K562 (cell line): ENCODE measurements around the gene CUEDC2. TPM values are rescaled to one million over a fixed set of nuclear protein-coding genes. Genes with fewer than 3 reads are reported as not detected.

Experiments
- CBX2 ChIP-seq: fragments of 200-600 bp; sonication (generic); IDR thresholded peaks from one replicate; pipeline ENCODE4 v1.6.1; 2012; ENCODE audit warnings: mild to moderate bottlenecking, low read length, inconsistent platforms; ENCODE audit not compliant: insufficient read depth, poor library complexity, severe bottlenecking
- CHD1 ChIP-seq: fragments of 200-600 bp; sonication (generic); IDR thresholded peaks from one replicate; pipeline ENCODE4 v1.6.1; 2012; ENCODE audit warnings: mild to moderate bottlenecking, moderate library complexity, low read length, inconsistent platforms
- MYC ChIP-seq, 2 experiments: fragments of 250-450 bp in 1 of 2; sonication (Bioruptor Pico) in 1 of 2; IDR thresholded peaks; 2 replicates each; pipeline versions ENCODE4 v1.5.1 to v1.6.1; 2012 to 2021; ENCODE audit warnings: low read depth in 2 of 2, borderline replicate concordance in 1 of 2, improper control_type of control experiment in 1 of 2, low read length in 1 of 2, mild to moderate bottlenecking in 1 of 2, moderate library complexity in 1 of 2
- MYNN ChIP-seq, 2 experiments: sonication (generic); formaldehyde crosslinking in 1 of 2; IDR thresholded peaks; 2 replicates each; pipeline versions ENCODE4 v1.5.0 to v1.6.1; 2016 to 2020; ENCODE audit warnings: antibody characterized with exemption in 1 of 2, missing genetic modification reagents in 1 of 2
- NFRKB ChIP-seq: fragments of 450-650 bp; IDR thresholded peaks from 2 replicates; pipeline ENCODE4 v1.6.1; 2016; ENCODE audit warnings: low read depth
- POLR2H ChIP-seq: IDR thresholded peaks from 2 replicates; pipeline ENCODE4 v1.6.1; 2016; ENCODE audit warnings: missing genetic modification characterization, low read depth, mild to moderate bottlenecking, control low read depth, missing compliant biosample characterization, moderate library complexity
- SNRNP70 ChIP-seq: fragments of 200-400 bp; formaldehyde crosslinking; optimal IDR thresholded peaks from 2 replicates; pipeline ENCODE3; 2017; ENCODE audit warnings: low read depth, low read length
- polyA plus RNA-seq, 8 experiments: library from polyadenylated mRNA; depleted of rRNA in 4 of 8; stranded (reverse) in 5 of 8; unstranded in 3 of 8; fragments of >200 nt; fragmentation: Nextera tagmentation in 2 of 8; fragmentation: Illumina TruSeq in 1 of 8; extraction: Ambion mirVana in 2 of 8; extraction: Trizol in 1 of 8; gene quantifications; 2 replicates each; pipeline versions ENCODE4 v1.2.1 to v1.2.3, GENCODE V29; 2011 to 2014; ENCODE audit warnings: inconsistent platforms in 1 of 8, missing spikeins in 1 of 8
- total RNA-seq, 7 experiments: library from RNA; depleted of rRNA in 6 of 7; stranded (reverse); fragments of >200 nt in 6 of 7; fragmentation: Illumina TruSeq in 2 of 7; extraction: Trizol in 2 of 7; gene quantifications; 2 replicates each; pipeline versions ENCODE4 v1.2.1 to v1.2.3, GENCODE V29; 2011 to 2021; ENCODE audit warnings: low replicate concordance in 1 of 7
- TF ChIP-seq, protein P1 (sequence below): fragments of 450-650 bp; IDR thresholded peaks from 2 replicates; pipeline ENCODE4 v1.6.1; 2016; ENCODE audit warnings: antibody characterized with exemption
- TF ChIP-seq, protein P2 (sequence below): fragments of 450-650 bp; IDR thresholded peaks from 2 replicates; pipeline ENCODE4 v1.6.1; 2016; ENCODE audit warnings: borderline replicate concordance
- TF ChIP-seq, protein P3 (sequence below): sonication (generic); formaldehyde crosslinking; IDR thresholded peaks from 2 replicates; pipeline ENCODE4 v1.8.0; 2023; ENCODE audit warnings: mild to moderate bottlenecking, missing genetic modification reagents

The CUEDC2 gene
- total and polyA plus RNA-seq, 9 of the 15 experiments (the other 6 are each of a cell fraction or from before 2014, with no cell fraction given) = 8.5 to 48.9 (median 27.4) TPM

DNA sequence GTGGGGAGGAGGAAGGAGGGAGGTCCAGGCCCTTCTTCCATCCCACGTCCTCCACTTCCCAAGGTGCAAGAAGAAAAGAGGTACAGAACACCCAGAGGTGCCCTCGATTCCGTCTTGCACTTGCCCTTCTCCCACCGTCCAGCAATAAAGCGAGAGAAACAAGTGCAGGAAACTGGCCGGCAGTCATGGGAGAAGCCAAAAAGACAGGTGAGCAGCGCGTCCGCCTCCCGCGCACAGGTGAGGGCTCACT lies 17.7 kb upstream of the CUEDC2 start (continued):
- TF ChIP-seq CBX2 (no peak), SNRNP70 (no peak), MYC (IDR thresholded peaks at IDR 0.05; ENCODE audit: low read depth, low read length) (no peak), MYC (CRISPR knock-in tag; IDR thresholded peaks at IDR 0.05; ENCODE audit: borderline replicate concordance, low read depth) (no peak), CHD1 (peak; percentile 71), POLR2H (tag) (no peak), MYNN (IDR thresholded peaks at IDR 0.05) (no peak), MYNN (CRISPR knock-in tag; IDR thresholded peaks at IDR 0.05) (no peak), NFRKB (peak; percentile 59; the same call in 1 of the 2 replicates)
- TF ChIP-seq, protein P1, sequence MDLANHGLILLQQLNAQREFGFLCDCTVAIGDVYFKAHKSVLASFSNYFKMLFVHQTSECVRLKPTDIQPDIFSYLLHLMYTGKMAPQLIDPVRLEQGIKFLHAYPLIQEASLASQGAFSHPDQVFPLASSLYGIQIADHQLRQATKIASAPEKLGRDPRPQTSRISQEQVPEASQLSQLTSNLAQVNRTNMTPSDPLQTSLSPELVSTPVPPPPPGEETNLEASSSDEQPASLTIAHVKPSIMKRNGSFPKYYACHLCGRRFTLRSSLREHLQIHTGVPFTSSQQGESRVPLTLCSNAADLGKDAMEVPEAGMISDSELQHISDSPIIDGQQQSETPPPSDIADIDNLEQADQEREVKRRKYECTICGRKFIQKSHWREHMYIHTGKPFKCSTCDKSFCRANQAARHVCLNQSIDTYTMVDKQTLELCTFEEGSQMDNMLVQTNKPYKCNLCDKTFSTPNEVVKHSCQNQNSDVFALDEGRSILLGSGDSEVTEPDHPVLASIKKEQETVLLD = no peak
- TF ChIP-seq, protein P2, sequence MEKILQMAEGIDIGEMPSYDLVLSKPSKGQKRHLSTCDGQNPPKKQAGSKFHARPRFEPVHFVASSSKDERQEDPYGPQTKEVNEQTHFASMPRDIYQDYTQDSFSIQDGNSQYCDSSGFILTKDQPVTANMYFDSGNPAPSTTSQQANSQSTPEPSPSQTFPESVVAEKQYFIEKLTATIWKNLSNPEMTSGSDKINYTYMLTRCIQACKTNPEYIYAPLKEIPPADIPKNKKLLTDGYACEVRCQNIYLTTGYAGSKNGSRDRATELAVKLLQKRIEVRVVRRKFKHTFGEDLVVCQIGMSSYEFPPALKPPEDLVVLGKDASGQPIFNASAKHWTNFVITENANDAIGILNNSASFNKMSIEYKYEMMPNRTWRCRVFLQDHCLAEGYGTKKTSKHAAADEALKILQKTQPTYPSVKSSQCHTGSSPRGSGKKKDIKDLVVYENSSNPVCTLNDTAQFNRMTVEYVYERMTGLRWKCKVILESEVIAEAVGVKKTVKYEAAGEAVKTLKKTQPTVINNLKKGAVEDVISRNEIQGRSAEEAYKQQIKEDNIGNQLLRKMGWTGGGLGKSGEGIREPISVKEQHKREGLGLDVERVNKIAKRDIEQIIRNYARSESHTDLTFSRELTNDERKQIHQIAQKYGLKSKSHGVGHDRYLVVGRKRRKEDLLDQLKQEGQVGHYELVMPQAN = 0 out of 2 replicates have a peak, but pooled peaks have one; percentile 26
- TF ChIP-seq, protein P3, sequence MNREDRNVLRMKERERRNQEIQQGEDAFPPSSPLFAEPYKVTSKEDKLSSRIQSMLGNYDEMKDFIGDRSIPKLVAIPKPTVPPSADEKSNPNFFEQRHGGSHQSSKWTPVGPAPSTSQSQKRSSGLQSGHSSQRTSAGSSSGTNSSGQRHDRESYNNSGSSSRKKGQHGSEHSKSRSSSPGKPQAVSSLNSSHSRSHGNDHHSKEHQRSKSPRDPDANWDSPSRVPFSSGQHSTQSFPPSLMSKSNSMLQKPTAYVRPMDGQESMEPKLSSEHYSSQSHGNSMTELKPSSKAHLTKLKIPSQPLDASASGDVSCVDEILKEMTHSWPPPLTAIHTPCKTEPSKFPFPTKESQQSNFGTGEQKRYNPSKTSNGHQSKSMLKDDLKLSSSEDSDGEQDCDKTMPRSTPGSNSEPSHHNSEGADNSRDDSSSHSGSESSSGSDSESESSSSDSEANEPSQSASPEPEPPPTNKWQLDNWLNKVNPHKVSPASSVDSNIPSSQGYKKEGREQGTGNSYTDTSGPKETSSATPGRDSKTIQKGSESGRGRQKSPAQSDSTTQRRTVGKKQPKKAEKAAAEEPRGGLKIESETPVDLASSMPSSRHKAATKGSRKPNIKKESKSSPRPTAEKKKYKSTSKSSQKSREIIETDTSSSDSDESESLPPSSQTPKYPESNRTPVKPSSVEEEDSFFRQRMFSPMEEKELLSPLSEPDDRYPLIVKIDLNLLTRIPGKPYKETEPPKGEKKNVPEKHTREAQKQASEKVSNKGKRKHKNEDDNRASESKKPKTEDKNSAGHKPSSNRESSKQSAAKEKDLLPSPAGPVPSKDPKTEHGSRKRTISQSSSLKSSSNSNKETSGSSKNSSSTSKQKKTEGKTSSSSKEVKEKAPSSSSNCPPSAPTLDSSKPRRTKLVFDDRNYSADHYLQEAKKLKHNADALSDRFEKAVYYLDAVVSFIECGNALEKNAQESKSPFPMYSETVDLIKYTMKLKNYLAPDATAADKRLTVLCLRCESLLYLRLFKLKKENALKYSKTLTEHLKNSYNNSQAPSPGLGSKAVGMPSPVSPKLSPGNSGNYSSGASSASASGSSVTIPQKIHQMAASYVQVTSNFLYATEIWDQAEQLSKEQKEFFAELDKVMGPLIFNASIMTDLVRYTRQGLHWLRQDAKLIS (CRISPR knock-in tag) = peak; percentile 78; the same call in 1 of the 2 replicates
